Limb (tissue), 2 donors: ENCODE data around the gene UBA1.
"Not testable (repeated sequence)": the region's sequence is repeated elsewhere in the genome, so short reads cannot be mapped to it uniquely, and the experiment has no call there.

Experiments
- DNase-seq, 2 donors: peaks; one replicate each; pipeline ENCODE4 v3.0.0-alpha.2; 2016; ENCODE audit errors: extremely low spot score in 2 of 2

UBA1 gene

DNA sequence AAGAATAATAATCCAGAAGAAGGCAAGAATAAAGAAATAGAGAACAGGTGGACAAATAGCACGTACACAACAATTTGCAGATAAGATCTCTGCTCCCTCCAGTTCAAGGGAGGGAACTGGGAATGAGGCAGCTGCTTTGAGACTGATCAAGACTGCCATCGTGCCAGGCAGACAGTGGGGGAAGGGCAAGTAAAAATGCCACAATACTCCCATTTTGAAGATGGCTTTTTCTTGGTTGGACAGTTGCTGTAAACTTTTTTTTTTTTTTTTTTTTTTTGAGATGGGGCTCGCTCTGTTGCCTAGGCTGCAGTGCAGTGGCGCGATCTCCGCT, 56.4 kb downstream of the UBA1 start:
- no peak for DNase-seq

DNA sequence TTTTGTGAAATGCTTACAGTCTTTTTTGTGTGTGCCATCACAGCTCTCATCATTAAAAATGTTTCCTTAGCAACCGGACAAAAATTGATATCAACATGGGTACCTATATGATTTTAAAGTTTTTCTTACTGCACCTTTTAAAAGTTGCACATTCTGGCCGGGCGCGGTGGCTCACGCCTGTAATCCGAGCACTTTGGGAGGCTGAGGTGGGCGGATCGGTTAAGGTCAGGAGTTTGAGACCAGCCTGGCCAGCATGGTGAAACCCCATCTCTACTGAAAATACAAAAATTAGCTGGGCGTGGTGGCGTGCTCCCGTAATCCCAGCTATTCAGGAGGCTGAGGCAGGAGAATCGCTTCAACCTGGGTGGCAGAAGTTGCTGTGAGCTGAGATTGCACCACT, 64.0 kb downstream of the UBA1 start:
- DNase-seq: not testable (repeated sequence)
